OCI-LY3 (cell line): ENCODE results near the gene ARHGEF26.

Experiments used
- CTCF ChIP-seq: fragments of 200-600, 300-600 bp; sonication (generic); IDR thresholded peaks from 2 replicates; pipeline ENCODE4 v1.5.1; 2014; ENCODE audit warnings: antibody characterized with exemption, low read length, low read depth
- EZH2phosphoT487 ChIP-seq: fragments of 200-600 bp; shearing (Covaris generic); IDR thresholded peaks from 2 replicates; pipeline ENCODE4 v1.6.1; 2018; ENCODE audit warnings: antibody characterized with exemption, mixed run types, low read depth

- TF ChIP-seq CTCF, result no peak
- no peak for TF ChIP-seq EZH2phosphoT487
Observed at GRCh38 chr3:154139996-154140436, 18.8 kb downstream of the ARHGEF26 start.
